ENCODE results near the gene SNORC. TPM values are rescaled to one million over a fixed set of nuclear protein-coding genes. Genes with fewer than 3 reads are reported as not detected.

SNORC gene
- total and polyA plus RNA-seq, 7 donors, result under 0.01 to 13.2 (median 1.9) TPM

- H3K27me3 ChIP-seq, result no peaks in the 10 kb centered on the region
- H3K4me1 ChIP-seq, result peaks cover 0 to 17% (median 11%) of the 10 kb centered on the region in 4 donors
- H3K9me3 ChIP-seq, result no peaks in the 10 kb centered on the region
- no peak overlapping the region for H3K27ac ChIP-seq
- intact Hi-C loops (cut with DNase I), result no loop called here
- TF ChIP-seq EP300 (IDR thresholded peaks at IDR 0.05) (no peak), CTCF (IDR thresholded peaks at IDR 0.05) (no peak)
- peaks cover 14 to 84% (median 37%) of the 10 kb centered on the region in 4 donors for H3K36me3 ChIP-seq
- WGBS, 2 donors, result 15 to 69% methylated on average over 14 of the region's 14 CpGs
- no peak for DNase-seq
- H3K4me3 ChIP-seq, result no peak overlapping the region
These were observed 34.3 kb upstream of the SNORC start for GRCh38 chr2:232835687-232836208.

GRCh38 chr2:232836934-232837333 is 33.1 kb upstream of the SNORC start:
- no peak for TF ChIP-seq CTCF (IDR thresholded peaks at IDR 0.05)
- TF ChIP-seq POLR2A (IDR thresholded peaks at IDR 0.05), result no peak
- TF ChIP-seq POLR2AphosphoS5 (IDR thresholded peaks at IDR 0.05), result no peak
- TF ChIP-seq EP300 (IDR thresholded peaks at IDR 0.05), result no peak
- peaks cover 14 to 84% (median 30%) of the 10 kb centered on the region in 4 donors for H3K36me3 ChIP-seq
- no peak overlapping the region for H3K4me3 ChIP-seq
- DNase-seq, result no peak
- intact Hi-C loops (cut with DNase I), result no loop called here
- WGBS, 2 donors, result 88 to 90% methylated on average over 4 of the region's 4 CpGs
- peaks cover 0 to 17% (median 11%) of the 10 kb centered on the region in 4 donors for H3K4me1 ChIP-seq
- H3K27ac ChIP-seq, result no peak overlapping the region
- no peaks in the 10 kb centered on the region for H3K27me3 ChIP-seq
- H3K9me3 ChIP-seq, result no peaks in the 10 kb centered on the region

- no peaks in the 10 kb centered on the region for H3K27me3 ChIP-seq
- H3K4me1 ChIP-seq, result peaks cover 0 to 17% (median 11%) of the 10 kb centered on the region in 4 donors
- WGBS, 2 donors, result 10 to 47% methylated on average over 2 of the region's 2 CpGs
- no peak overlapping the region for H3K4me3 ChIP-seq
- intact Hi-C loops (cut with DNase I), result no loop called here
- no peak for TF ChIP-seq POLR2AphosphoS5 (IDR thresholded peaks at IDR 0.05)
- no peak for TF ChIP-seq EP300 (IDR thresholded peaks at IDR 0.05)
- TF ChIP-seq POLR2A (IDR thresholded peaks at IDR 0.05), result no peak
- peaks cover 7 to 81% (median 20%) of the 10 kb centered on the region in 4 donors for H3K36me3 ChIP-seq
- no peak for DNase-seq
- no peaks in the 10 kb centered on the region for H3K9me3 ChIP-seq
- no peak overlapping the region for H3K27ac ChIP-seq
These were observed 31.6 kb upstream of the SNORC start for GRCh38 chr2:232838406-232838874.

- H3K4me3 ChIP-seq, result no peak overlapping the region
- TF ChIP-seq EP300 (IDR thresholded peaks at IDR 0.05) (no peak), POLR2A (IDR thresholded peaks at IDR 0.05) (no peak), CTCF (IDR thresholded peaks at IDR 0.05) (no peak), POLR2AphosphoS5 (IDR thresholded peaks at IDR 0.05) (no peak)
- intact Hi-C loops (cut with DNase I), result no loop called here
- H3K27me3 ChIP-seq, result no peaks in the 10 kb centered on the region
- H3K9me3 ChIP-seq, result no peaks in the 10 kb centered on the region
- peaks cover 0 to 81% (median 17%) of the 10 kb centered on the region in 4 donors for H3K36me3 ChIP-seq
- peak; percentile 72 for DNase-seq
- no peak overlapping the region for H3K27ac ChIP-seq
- 15 to 38% methylated on average over 9 of the region's 9 CpGs for WGBS, 2 donors
- peaks cover 0 to 17% (median 11%) of the 10 kb centered on the region in 4 donors for H3K4me1 ChIP-seq
These were observed 30.5 kb upstream of the SNORC start for GRCh38 chr2:232839411-232840079.

GRCh38 chr2:232842689-232843088 is 27.4 kb upstream of the SNORC start:
- TF ChIP-seq CTCF (IDR thresholded peaks at IDR 0.05) (no peak), EP300 (IDR thresholded peaks at IDR 0.05) (no peak)
- Histone ChIP-seq H3K27me3 (no peaks in the 10 kb centered on the region), H3K4me1 (peaks cover 0 to 17% (median 10%) of the 10 kb centered on the region in 4 donors), H3K27ac (no peak overlapping the region), H3K4me3 (no peak overlapping the region), H3K9me3 (no peaks in the 10 kb centered on the region), H3K36me3 (peaks cover 5 to 88% (median 33%) of the 10 kb centered on the region in 4 donors)
- no peak for DNase-seq
- intact Hi-C loops (cut with DNase I), result no loop called here
- WGBS, 2 donors, result 39 to 72% methylated on average over 2 of the region's 2 CpGs
